Muscle layer of duodenum (tissue), 2 donors: ENCODE results near the gene MAS1.

ENCODE experiments used
- H3K27ac ChIP-seq: one replicate; pipeline ENCODE4 v1.7.0; 2013; ENCODE audit warnings: mild to moderate bottlenecking, low read length
- H3K27me3 ChIP-seq: one replicate; pipeline ENCODE4 v1.7.0; 2013; ENCODE audit warnings: low read depth, mild to moderate bottlenecking, control low read depth, low read length
- H3K36me3 ChIP-seq, 2 donors: one replicate each; pipeline ENCODE4 v1.7.0; 2013; ENCODE audit warnings: low read length in 2 of 2, control low read depth in 1 of 2, mild to moderate bottlenecking in 1 of 2; ENCODE audit not compliant: insufficient read depth in 2 of 2, control insufficient read depth in 1 of 2
- H3K4me1 ChIP-seq, 2 donors: one replicate each; pipeline ENCODE4 v1.7.0; 2013; ENCODE audit warnings: low read length in 2 of 2, mild to moderate bottlenecking in 2 of 2, control low read depth in 1 of 2, moderate library complexity in 1 of 2; ENCODE audit not compliant: insufficient read depth in 2 of 2, control insufficient read depth in 1 of 2
- H3K4me3 ChIP-seq, 2 donors: one replicate each; pipeline ENCODE4 v1.7.0; 2013; ENCODE audit warnings: low read length in 2 of 2, low read depth in 1 of 2, mild to moderate bottlenecking in 1 of 2
- H3K9me3 ChIP-seq, 2 donors: one replicate each; pipeline ENCODE4 v1.7.0; 2013; ENCODE audit warnings: low read length in 2 of 2, control low read depth in 1 of 2, mild to moderate bottlenecking in 1 of 2; ENCODE audit not compliant: control insufficient read depth in 1 of 2
- donor health status: healthy.

MAS1 gene

GRCh38 chr6:159865226-159865920 is 25.4 kb upstream of the MAS1 start:
- Histone ChIP-seq H3K9me3 (peaks cover 0 to 4% of the 10 kb centered on the region in 2 donors), H3K27me3 (no peaks in the 10 kb centered on the region), H3K36me3 (no peaks in the 10 kb centered on the region), H3K27ac (no peak overlapping the region), H3K4me1 (no peaks in the 10 kb centered on the region), H3K4me3 (no peak overlapping the region)

DNA sequence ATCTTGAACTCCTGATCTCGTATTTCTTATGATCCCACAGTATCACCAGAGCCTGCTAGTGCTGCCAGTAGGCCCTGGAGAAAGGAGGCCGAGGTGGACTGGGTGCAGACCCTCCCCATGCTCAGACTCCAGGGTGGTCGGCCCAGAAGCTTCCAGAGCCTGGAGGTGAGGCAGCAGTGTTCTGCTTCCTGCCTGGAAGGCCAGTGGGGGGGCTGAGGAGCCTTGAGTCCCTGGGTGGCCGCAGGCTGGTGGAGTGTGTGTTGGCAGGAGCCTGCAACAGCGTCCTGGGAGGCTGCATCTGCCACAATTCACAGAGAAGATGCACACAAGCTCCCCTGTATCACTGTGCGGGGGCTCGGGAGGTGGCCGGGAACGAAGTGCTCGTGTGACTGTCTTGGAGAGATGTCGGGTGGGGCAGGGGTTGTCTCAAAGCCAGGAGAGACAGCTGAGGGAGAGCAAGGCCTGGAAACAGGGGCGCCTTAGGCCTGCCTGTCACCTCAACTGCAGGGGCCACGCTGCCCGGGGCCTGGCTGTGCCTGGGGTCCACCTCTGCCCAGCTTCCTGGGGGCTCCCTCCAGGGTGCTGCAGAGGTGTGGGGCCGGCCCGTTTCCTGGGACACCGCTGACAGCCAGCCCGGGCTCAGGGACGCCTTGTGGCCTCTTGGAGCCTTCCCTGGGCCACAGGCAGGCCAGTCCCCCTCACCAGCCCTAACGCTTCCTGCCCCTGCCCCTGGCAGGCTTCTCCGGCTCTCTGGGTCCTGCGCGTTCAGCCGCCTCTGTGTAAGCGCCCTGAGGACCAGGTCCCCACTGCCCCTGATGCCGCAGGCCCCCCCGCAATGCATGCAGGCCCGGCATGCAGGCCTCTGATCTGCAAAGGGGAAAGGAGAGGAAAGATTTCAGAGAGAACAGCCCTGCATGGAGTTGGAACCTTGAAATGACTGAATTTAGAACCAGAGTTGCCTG is 24.2 kb upstream of the MAS1 start:
- Histone ChIP-seq H3K9me3 (peaks cover 0 to 4% of the 10 kb centered on the region in 2 donors), H3K4me3 (no peak overlapping the region)

GRCh38 chr6:159871241-159871640 is 19.5 kb upstream of the MAS1 start:
- H3K9me3 ChIP-seq: peaks cover 0 to 4% of the 10 kb centered on the region in 2 donors
- H3K27ac ChIP-seq: no peak overlapping the region
- no peaks in the 10 kb centered on the region for H3K27me3 ChIP-seq
- no peaks in the 10 kb centered on the region for H3K4me1 ChIP-seq
- no peak overlapping the region for H3K4me3 ChIP-seq
- H3K36me3 ChIP-seq: no peaks in the 10 kb centered on the region

More for the DNA sequence above, 24.2 kb upstream of the MAS1 start:
- Histone ChIP-seq H3K4me1 (no peaks in the 10 kb centered on the region), H3K36me3 (no peaks in the 10 kb centered on the region), H3K27ac (no peak overlapping the region), H3K27me3 (no peaks in the 10 kb centered on the region)

DNA sequence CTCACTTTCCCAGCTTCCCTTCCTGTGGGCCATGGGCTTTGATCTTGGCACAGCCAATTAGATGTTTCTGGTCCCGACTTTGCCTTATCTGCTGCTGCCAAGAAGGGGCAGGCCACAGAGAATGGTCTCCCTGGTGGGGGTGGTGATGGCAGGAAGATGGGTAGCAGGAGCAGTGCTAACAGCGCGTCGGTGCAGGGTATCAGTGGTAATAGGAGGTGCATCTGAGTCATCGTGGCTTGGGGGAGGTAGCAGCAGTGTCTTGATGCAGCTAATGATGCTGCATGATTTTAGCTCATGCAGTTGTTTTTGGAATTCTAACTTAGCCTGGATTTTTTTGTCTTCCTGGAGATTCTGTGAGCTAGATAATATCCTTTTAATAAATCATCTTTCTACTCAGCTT is 18.9 kb upstream of the MAS1 start:
- no peaks in the 10 kb centered on the region for H3K36me3 ChIP-seq
- no peaks in the 10 kb centered on the region for H3K4me1 ChIP-seq
- no peak overlapping the region for H3K4me3 ChIP-seq
- H3K9me3 ChIP-seq: peaks cover 0 to 4% of the 10 kb centered on the region in 2 donors
- H3K27ac ChIP-seq: no peak overlapping the region
- no peaks in the 10 kb centered on the region for H3K27me3 ChIP-seq

GRCh38 chr6:159874435-159874834 is 16.4 kb upstream of the MAS1 start:
- H3K27ac ChIP-seq: no peak overlapping the region
- no peaks in the 10 kb centered on the region for H3K36me3 ChIP-seq
- no peak overlapping the region for H3K4me3 ChIP-seq
- no peaks in the 10 kb centered on the region for H3K4me1 ChIP-seq
- H3K9me3 ChIP-seq: no peaks in the 10 kb centered on the region
- no peaks in the 10 kb centered on the region for H3K27me3 ChIP-seq

DNA sequence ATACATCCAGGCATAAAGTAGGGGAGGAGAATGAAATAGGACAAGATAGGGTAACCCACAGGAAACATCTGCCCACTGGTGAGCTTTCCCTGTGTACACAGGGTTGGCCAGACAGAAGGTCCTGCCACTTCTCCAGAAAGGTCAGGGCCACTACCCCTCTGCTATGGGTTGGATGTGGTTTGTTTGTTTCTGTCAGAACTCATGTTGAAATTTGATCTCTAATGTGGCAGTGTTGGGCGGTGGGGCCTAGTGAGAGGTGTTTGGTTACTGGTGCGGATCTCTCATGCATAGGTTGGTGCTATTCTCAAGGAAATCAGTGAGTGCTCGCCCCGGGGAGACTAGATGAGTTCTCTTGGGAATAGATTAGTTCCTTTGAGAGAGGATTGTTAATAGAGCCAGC is 15.6 kb upstream of the MAS1 start:
- Histone ChIP-seq H3K27me3 (no peaks in the 10 kb centered on the region), H3K9me3 (no peaks in the 10 kb centered on the region), H3K36me3 (no peaks in the 10 kb centered on the region), H3K4me1 (no peaks in the 10 kb centered on the region), H3K4me3 (no peak overlapping the region), H3K27ac (no peak overlapping the region)

DNA sequence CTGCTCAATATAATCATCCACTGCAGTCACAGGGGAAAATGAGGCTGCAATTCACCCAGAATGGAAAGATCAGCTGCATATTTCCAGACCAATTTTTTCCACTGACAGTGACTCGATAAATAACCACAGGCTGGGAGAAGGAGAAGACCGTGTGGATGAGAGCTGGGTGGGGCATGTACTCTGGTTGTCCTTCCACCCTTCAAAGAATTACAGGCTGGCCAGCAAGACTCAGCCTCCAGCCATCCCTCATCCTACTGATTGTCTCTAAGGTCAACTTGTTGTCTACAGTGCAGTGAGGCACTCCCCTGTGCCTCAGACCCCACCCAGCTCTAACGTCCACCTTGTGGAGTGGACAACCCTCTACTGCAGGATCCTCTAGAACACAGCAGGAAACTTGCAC is 14.5 kb upstream of the MAS1 start:
- Histone ChIP-seq H3K9me3 (no peaks in the 10 kb centered on the region), H3K36me3 (no peaks in the 10 kb centered on the region), H3K27me3 (no peaks in the 10 kb centered on the region), H3K27ac (no peak overlapping the region), H3K4me3 (no peak overlapping the region), H3K4me1 (no peaks in the 10 kb centered on the region)

- Histone ChIP-seq H3K4me3 (no peak overlapping the region), H3K4me1 (no peaks in the 10 kb centered on the region), H3K27ac (no peak overlapping the region), H3K36me3 (no peaks in the 10 kb centered on the region), H3K9me3 (no peaks in the 10 kb centered on the region), H3K27me3 (no peaks in the 10 kb centered on the region)
These were observed 13.5 kb upstream of the MAS1 start for GRCh38 chr6:159877256-159877808.

- H3K27ac ChIP-seq: no peak overlapping the region
- H3K4me1 ChIP-seq: no peaks in the 10 kb centered on the region
- H3K4me3 ChIP-seq: no peak overlapping the region
- H3K27me3 ChIP-seq: no peaks in the 10 kb centered on the region
- H3K36me3 ChIP-seq: no peaks in the 10 kb centered on the region
- no peaks in the 10 kb centered on the region for H3K9me3 ChIP-seq
These were observed 12.4 kb upstream of the MAS1 start for GRCh38 chr6:159878341-159878740.

DNA sequence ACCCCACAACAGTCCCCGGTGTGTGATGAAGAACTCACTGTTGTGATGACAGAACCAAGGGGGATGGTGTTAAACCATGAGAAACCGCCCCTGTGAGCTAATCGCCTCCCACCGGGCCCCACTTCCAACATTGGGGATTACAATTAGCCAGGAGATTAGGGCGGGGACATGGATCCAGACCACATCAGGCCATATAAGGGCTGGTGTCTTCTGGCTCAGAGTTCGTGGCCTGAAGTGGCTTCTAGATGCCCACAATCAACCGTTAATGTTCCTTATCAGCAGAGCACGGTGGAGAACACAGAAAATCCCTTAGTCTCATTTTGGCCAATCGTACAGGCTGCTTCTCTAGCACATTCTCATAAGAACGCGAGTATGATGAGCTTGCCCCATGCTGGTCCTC is 10.9 kb upstream of the MAS1 start:
- Histone ChIP-seq H3K4me1 (no peaks in the 10 kb centered on the region), H3K36me3 (no peaks in the 10 kb centered on the region), H3K9me3 (no peaks in the 10 kb centered on the region), H3K27me3 (no peaks in the 10 kb centered on the region), H3K4me3 (no peak overlapping the region), H3K27ac (no peak overlapping the region)

GRCh38 chr6:159880412-159880975 is 10.3 kb upstream of the MAS1 start:
- no peaks in the 10 kb centered on the region for H3K36me3 ChIP-seq

More at GRCh38 chr6:159880412-159880975, 10.3 kb upstream of the MAS1 start:
- no peak overlapping the region for H3K27ac ChIP-seq
- no peaks in the 10 kb centered on the region for H3K27me3 ChIP-seq
- H3K9me3 ChIP-seq: no peaks in the 10 kb centered on the region
- H3K4me1 ChIP-seq: no peaks in the 10 kb centered on the region
- H3K4me3 ChIP-seq: no peak overlapping the region
